Measurements from ENCODE around the gene BANP.
"Not testable (repeated sequence)": the region's sequence is repeated elsewhere in the genome, so short reads cannot be mapped to it uniquely, and the experiment has no call there.

GRCh38 chr16:88091972-88092302, 140.7 kb downstream of the BANP start:
- TF ChIP-seq PKNOX1 (IDR thresholded peaks at IDR 0.05); BHLHE40 (IDR thresholded peaks at IDR 0.05; ENCODE audit: borderline replicate concordance): not testable (repeated sequence)

Data from HEK293T (cell line).